HEK293 (cell line): ENCODE data around the gene TMEM214.

ENCODE experiments used
- CTCF ChIA-PET: fragments of 350-600 bp; formaldehyde crosslinking; extraction: SDS; loops from one replicate; lab custom pipeline; 2021; ENCODE audit warnings: antibody characterized with exemption; lab: Yijun Ruan, JAX
- POLR2A ChIA-PET: fragments of 300-600 bp; formaldehyde crosslinking; extraction: SDS; loops from one replicate; lab custom pipeline; 2020; ENCODE audit warnings: antibody characterized with exemption, inconsistent platforms; lab: Yijun Ruan, JAX
- H3K27ac ChIP-seq: fragments of 200-500 bp; sonication (Bioruptor generic); 2 replicates; pipeline ENCODE4 v1.5.1; 2014; ENCODE audit warnings: low read depth, low read length, control low read depth, inconsistent platforms; ENCODE audit errors: extremely low read depth
- H3K36me3 ChIP-seq, 2 experiments: fragments of 200-500 bp in 1 of 2; sonication (Bioruptor generic) in 1 of 2; 1 replicate in 1 of 2; 2 replicates in 1 of 2; pipeline ENCODE4 v1.5.1; 2014 to 2017; ENCODE audit warnings: inconsistent platforms in 2 of 2, low read length in 2 of 2; ENCODE audit not compliant: control insufficient read depth in 2 of 2, insufficient read depth in 1 of 2
- H3K4me1 ChIP-seq: fragments of 200-500 bp; sonication (Bioruptor generic); 2 replicates; pipeline ENCODE4 v1.5.1; 2014; ENCODE audit warnings: mild to moderate bottlenecking, low read length, inconsistent platforms; ENCODE audit not compliant: control insufficient read depth, insufficient read depth
- H3K4me3 ChIP-seq: 2 replicates; pipeline ENCODE4 v1.5.1; 2011; ENCODE audit warnings: low read depth, mild to moderate bottlenecking, control low read depth, low read length, moderate library complexity
- H3K9me3 ChIP-seq: fragments of 200-500 bp; sonication (Bioruptor generic); 2 replicates; pipeline ENCODE4 v1.5.1; 2014; ENCODE audit warnings: low read depth, low read length, inconsistent platforms; ENCODE audit not compliant: control insufficient read depth, insufficient read depth
- GLIS2 ChIP-seq: fragments of 450-650 bp; formaldehyde crosslinking; IDR thresholded peaks from 2 replicates; pipeline ENCODE4 v1.5.1; 2016; ENCODE audit warnings: missing biosample characterization, missing genetic modification characterization
- KLF8 ChIP-seq: fragments of 450-650 bp; formaldehyde crosslinking; IDR thresholded peaks from 2 replicates; pipeline ENCODE4 v1.5.1; 2016; ENCODE audit warnings: missing biosample characterization, missing genetic modification characterization
- REPIN1 ChIP-seq: fragments of 450-650 bp; formaldehyde crosslinking; IDR thresholded peaks from 2 replicates; pipeline ENCODE4 v1.5.1; 2017; ENCODE audit warnings: missing biosample characterization, missing genetic modification characterization, low read depth
- SCRT2 ChIP-seq: fragments of 450-650 bp; formaldehyde crosslinking; IDR thresholded peaks from 2 replicates; pipeline ENCODE4 v1.5.1; 2016; ENCODE audit warnings: missing biosample characterization, missing genetic modification characterization
- ZBTB48 ChIP-seq: fragments of 450-650 bp; formaldehyde crosslinking; IDR thresholded peaks from 2 replicates; pipeline ENCODE4 v1.5.1; 2016; ENCODE audit warnings: missing biosample characterization, missing genetic modification characterization
- ZFHX2 ChIP-seq: fragments of 450-650 bp; formaldehyde crosslinking; conservative IDR thresholded peaks from 2 replicates; pipeline ENCODE4 v1.5.1; 2016; ENCODE audit warnings: missing biosample characterization, missing genetic modification characterization
- ZNF138 ChIP-seq: fragments of 450-650 bp; formaldehyde crosslinking; IDR thresholded peaks from 2 replicates; pipeline ENCODE4 v1.5.1; 2016; ENCODE audit warnings: missing biosample characterization, missing genetic modification characterization, borderline replicate concordance
- ZNF449 ChIP-seq: fragments of 450-650 bp; formaldehyde crosslinking; IDR thresholded peaks from 2 replicates; pipeline ENCODE4 v1.5.1; 2017; ENCODE audit warnings: missing biosample characterization, mild to moderate bottlenecking, missing genetic modification characterization, moderate library complexity
- ZNF513 ChIP-seq: fragments of 450-650 bp; IDR thresholded peaks from 2 replicates; pipeline ENCODE4 v1.5.1; 2018; ENCODE audit warnings: missing biosample characterization, missing genetic modification characterization
- ZNF521 ChIP-seq: fragments of 450-650 bp; formaldehyde crosslinking; IDR thresholded peaks from 2 replicates; pipeline ENCODE4 v1.5.1; 2017; ENCODE audit warnings: missing biosample characterization, mild to moderate bottlenecking, missing genetic modification characterization
- ZNF560 ChIP-seq: fragments of 450-650 bp; formaldehyde crosslinking; IDR thresholded peaks from 2 replicates; pipeline ENCODE4 v1.5.1; 2017; ENCODE audit warnings: missing biosample characterization, missing genetic modification characterization, borderline replicate concordance
- ZNF571 ChIP-seq: fragments of 450-650 bp; formaldehyde crosslinking; IDR thresholded peaks from 2 replicates; pipeline ENCODE4 v1.5.0; 2017; ENCODE audit warnings: missing biosample characterization, missing genetic modification characterization
- ZNF692 ChIP-seq: fragments of 450-650 bp; formaldehyde crosslinking; IDR thresholded peaks from 2 replicates; pipeline ENCODE4 v1.5.1; 2016; ENCODE audit warnings: missing biosample characterization, missing genetic modification characterization

The TMEM214 gene

GRCh38 chr2:27081984-27082772, 49.4 kb downstream of the TMEM214 start:
- TF ChIP-seq ZFHX2 (tag by site-specific recombination): peak; percentile 33
- TF ChIP-seq KLF8 (tag by site-specific recombination): no peak
- POLR2A ChIA-PET: interaction anchor here (1.0 to 4.1 kb wide), 4 partner anchors 10 to 32 kb away, joined by 4 to 45 read pairs (median 14); partner anchors contain the start of genes AGBL5 and OST4
- H3K36me3 ChIP-seq: no peaks in the 10 kb centered on the region
- H3K4me1 ChIP-seq: peaks cover 8% of the 10 kb centered on the region
- H3K4me3 ChIP-seq: no peak overlapping the region
- H3K27ac ChIP-seq: peak overlapping the region; percentile 57
- no peaks in the 10 kb centered on the region for H3K9me3 ChIP-seq
- CTCF ChIA-PET: interaction anchor here (0.6 to 1.5 kb wide), 5 partner anchors 13 to 236 kb away, joined by 3 to 8 read pairs (median 3); no protein-coding TSS in a partner anchor

GRCh38 chr2:27082773-27083409, 50.1 kb downstream of the TMEM214 start:
- peaks cover 8% of the 10 kb centered on the region for H3K4me1 ChIP-seq
- TF ChIP-seq ZNF521 (tag by site-specific recombination) (no peak), ZFHX2 (tag by site-specific recombination) (0 out of 2 replicates have a peak, but pooled peaks have one; percentile 1)
- TF ChIP-seq, all 188 proteins: peak for 1
- CTCF ChIA-PET: interaction anchor here (1.4 kb wide), 1 partner anchor 237 kb away, joined by 8 read pairs; no protein-coding TSS in a partner anchor
- H3K4me3 ChIP-seq: no peak overlapping the region
- POLR2A ChIA-PET: interaction anchor here (1.2 to 4.1 kb wide), 3 partner anchors 11 to 32 kb away, joined by 6 to 45 read pairs (median 23); partner anchors contain the start of genes AGBL5 and OST4
- no peaks in the 10 kb centered on the region for H3K9me3 ChIP-seq
- no peak overlapping the region for H3K27ac ChIP-seq
- H3K36me3 ChIP-seq: no peaks in the 10 kb centered on the region

- POLR2A ChIA-PET: interaction anchor here (0.6 to 4.1 kb wide), 5 partner anchors 11 to 152 kb away, joined by 4 to 45 read pairs (median 7); partner anchors contain the start of genes AGBL5 and OST4
- H3K27ac ChIP-seq: no peak overlapping the region
- CTCF ChIA-PET: interaction anchor here (0.6 to 2.9 kb wide), 5 partner anchors 11 to 286 kb away, joined by 3 to 11 read pairs (median 4); no protein-coding TSS in a partner anchor
These were observed 50.9 kb downstream of the TMEM214 start for GRCh38 chr2:27083410-27084296.

GRCh38 chr2:27084297-27085061, 51.7 kb downstream of the TMEM214 start:
- peaks cover 8% of the 10 kb centered on the region for H3K4me1 ChIP-seq
- CTCF ChIA-PET: interaction anchor here (0.7 to 2.9 kb wide), 6 partner anchors 9 to 196 kb away, joined by 3 to 11 read pairs (median 3); no protein-coding TSS in a partner anchor
- POLR2A ChIA-PET: interaction anchor here (0.6 to 4.1 kb wide), 3 partner anchors 12 to 68 kb away, joined by 4 to 45 read pairs (median 7); partner anchors contain the start of gene OST4
- no peaks in the 10 kb centered on the region for H3K9me3 ChIP-seq
- peak; percentile 42; the same call in 1 of the 2 replicates for TF ChIP-seq GLIS2 (tag by site-specific recombination)
- TF ChIP-seq ZNF513 (tag by site-specific recombination): no peak
- peak; percentile 19; the same call in 1 of the 2 replicates for TF ChIP-seq ZBTB48
- TF ChIP-seq ZNF571 (tag by site-specific recombination): no peak
- no peak for TF ChIP-seq ZNF138
- TF ChIP-seq ZNF692 (tag by site-specific recombination): no peak
- TF ChIP-seq, all 188 proteins: peak for 2
- Histone ChIP-seq H3K36me3 (peaks cover 0 to 7% of the 10 kb centered on the region in 2 experiments; a peak in 1 of 3 replicates), H3K27ac (no peak overlapping the region), H3K4me3 (no peak overlapping the region)

More at GRCh38 chr2:27083410-27084296, 50.9 kb downstream of the TMEM214 start:
- Histone ChIP-seq H3K9me3 (no peaks in the 10 kb centered on the region), H3K4me1 (peaks cover 8% of the 10 kb centered on the region), H3K36me3 (no peaks in the 10 kb centered on the region), H3K4me3 (no peak overlapping the region)
- TF ChIP-seq ZNF560 (tag by site-specific recombination) (no peak), SCRT2 (tag by site-specific recombination) (0 out of 2 replicates have a peak, but pooled peaks have one; percentile 11), REPIN1 (tag by site-specific recombination) (no peak), ZNF449 (tag by site-specific recombination) (0 out of 2 replicates have a peak, but pooled peaks have one; percentile 34)
